Measurements from ENCODE around the gene BCAR1.

BCAR1 gene

GRCh38 chr16:75238853-75239541 is 12.4 kb downstream of the BCAR1 start:
- no peak for DNase-seq (ENCODE audit: low spot score)

- no peak for DNase-seq (ENCODE audit: low spot score)
Measured at GRCh38 chr16:75238132-75238852, 13.1 kb downstream of the BCAR1 start.

GRCh38 chr16:75237398-75238131 is 13.9 kb downstream of the BCAR1 start:
- no peak for DNase-seq (ENCODE audit: low spot score)

GRCh38 chr16:75236736-75237397 is 14.6 kb downstream of the BCAR1 start:
- DNase-seq (ENCODE audit: low spot score) = no peak

GRCh38 chr16:75236232-75236631 is 15.2 kb downstream of the BCAR1 start:
- no peak for DNase-seq (ENCODE audit: low spot score)

GRCh38 chr16:75235721-75236193 is 15.7 kb downstream of the BCAR1 start:
- DNase-seq (ENCODE audit: low spot score) = no peak

GRCh38 chr16:75234856-75235696 is 16.3 kb downstream of the BCAR1 start:
- DNase-seq (ENCODE audit: low spot score) = no peak

- no peak for DNase-seq (ENCODE audit: low spot score)
Measured at GRCh38 chr16:75233611-75233938, 17.8 kb downstream of the BCAR1 start.

GRCh38 chr16:75231570-75231969 is 19.9 kb downstream of the BCAR1 start:
- no peak for DNase-seq (ENCODE audit: low spot score)

- no peak for DNase-seq (ENCODE audit: low spot score)
Measured at GRCh38 chr16:75230471-75231110, 20.8 kb downstream of the BCAR1 start.

- DNase-seq (ENCODE audit: low spot score) = no peak
Measured at GRCh38 chr16:75229172-75230031, 22.0 kb downstream of the BCAR1 start.

- no peak for DNase-seq (ENCODE audit: low spot score)
Measured at GRCh38 chr16:75228143-75228976, 23.1 kb downstream of the BCAR1 start.

GRCh38 chr16:75227361-75228142 is 23.9 kb downstream of the BCAR1 start:
- no peak for DNase-seq (ENCODE audit: low spot score)

- no peak for DNase-seq (ENCODE audit: low spot score)
Measured at GRCh38 chr16:75226550-75227360, 24.7 kb downstream of the BCAR1 start.

- no peak for DNase-seq (ENCODE audit: low spot score)
Measured at GRCh38 chr16:75225678-75226515, 25.5 kb downstream of the BCAR1 start.

- no peak for DNase-seq (ENCODE audit: low spot score)
Measured at GRCh38 chr16:75225092-75225491, 26.3 kb downstream of the BCAR1 start.
